ENCODE measurements around the gene MYNN.

GRCh38 chr3:169748670-169749069 is 24.5 kb upstream of the MYNN start:
- TF ChIP-seq ZNF335 (tag by site-specific recombination; conservative IDR thresholded peaks at IDR 0.05) = no peak
- TF ChIP-seq ZNF747 (tag by site-specific recombination; IDR thresholded peaks at IDR 0.05) = no peak
- TF ChIP-seq CTCF (tag by site-specific recombination; IDR thresholded peaks at IDR 0.05) = no peak
- no peak for TF ChIP-seq ZNF629 (tag by site-specific recombination; IDR thresholded peaks at IDR 0.05)
- TF ChIP-seq ZBTB7A (tag by site-specific recombination; IDR thresholded peaks at IDR 0.05; ENCODE audit: low read depth) = no peak
- TF ChIP-seq ZNF830 (tag by site-specific recombination; IDR thresholded peaks at IDR 0.05; ENCODE audit: low read depth) = no peak
- no peak for TF ChIP-seq ZNF302 (tag by site-specific recombination; IDR thresholded peaks at IDR 0.05; ENCODE audit: low read depth)
- TF ChIP-seq ATF2 (tag by site-specific recombination; IDR thresholded peaks at IDR 0.05; ENCODE audit: low read depth) = no peak
- TF ChIP-seq ZNF792 (tag by site-specific recombination; IDR thresholded peaks at IDR 0.05) = no peak
- TF ChIP-seq TSHZ1 (tag by site-specific recombination; IDR thresholded peaks at IDR 0.05; ENCODE audit: borderline replicate concordance) = no peak
- TF ChIP-seq FEZF1 (tag by site-specific recombination; IDR thresholded peaks at IDR 0.05) = no peak
- TF ChIP-seq ZNF121 (tag by site-specific recombination; IDR thresholded peaks at IDR 0.05) = no peak
- TF ChIP-seq ZBTB21 (tag by site-specific recombination; IDR thresholded peaks at IDR 0.05) = no peak
